Measurements from ENCODE around the gene TMEM106B.
"Not testable (repeated sequence)": the region's sequence is repeated elsewhere in the genome, so short reads cannot be mapped to it uniquely, and the experiment has no call there.

Gene TMEM106B

GRCh38 chr7:12221414-12221813, 10.3 kb downstream of the TMEM106B start:
- no peak overlapping the region for H3K27ac ChIP-seq (ENCODE audit: low read length)
- no peak for DNase-seq

GRCh38 chr7:12222889-12223579, 11.9 kb downstream of the TMEM106B start:
- Histone ChIP-seq H3K4me3 (ENCODE audit: low read length) (no peak overlapping the region), H3K27ac (ENCODE audit: low read length) (no peak overlapping the region), H3K27me3 (replicated peaks; ENCODE audit: insufficient read depth, low read length) (no peaks in the 10 kb centered on the region), H3K79me2 (ENCODE audit: low read length) (no peaks in the 10 kb centered on the region), H3K4me1 (ENCODE audit: low read length) (peaks cover 7% of the 10 kb centered on the region; the same call in 1 of the 2 replicates), H3K36me3 (replicated peaks; ENCODE audit: insufficient read depth, low read length) (no peaks in the 10 kb centered on the region), H4K20me1 (ENCODE audit: insufficient read depth, low read length) (no peaks in the 10 kb centered on the region), H3F3A (ENCODE audit: insufficient read depth, low read length) (no peaks in the 10 kb centered on the region), H3K9ac (ENCODE audit: low read length) (no peak overlapping the region), H3K9me2 (replicated peaks; ENCODE audit: insufficient read depth, low read length) (no peaks in the 10 kb centered on the region), H3K9me3 (replicated peaks; ENCODE audit: insufficient read depth, low read length) (no peaks in the 10 kb centered on the region), H2AFZ (ENCODE audit: low read length) (no peak overlapping the region), H3K4me2 (ENCODE audit: low read depth, low read length) (no peak overlapping the region)
- no peak for DNase-seq
- TF ChIP-seq EZH2phosphoT487 (IDR thresholded peaks at IDR 0.05; ENCODE audit: low read length) (no peak), EZH2 (optimal IDR thresholded peaks at IDR 0.05; ENCODE audit: low read depth, low read length) (no peak)
- TF ChIP-seq, protein P1, sequence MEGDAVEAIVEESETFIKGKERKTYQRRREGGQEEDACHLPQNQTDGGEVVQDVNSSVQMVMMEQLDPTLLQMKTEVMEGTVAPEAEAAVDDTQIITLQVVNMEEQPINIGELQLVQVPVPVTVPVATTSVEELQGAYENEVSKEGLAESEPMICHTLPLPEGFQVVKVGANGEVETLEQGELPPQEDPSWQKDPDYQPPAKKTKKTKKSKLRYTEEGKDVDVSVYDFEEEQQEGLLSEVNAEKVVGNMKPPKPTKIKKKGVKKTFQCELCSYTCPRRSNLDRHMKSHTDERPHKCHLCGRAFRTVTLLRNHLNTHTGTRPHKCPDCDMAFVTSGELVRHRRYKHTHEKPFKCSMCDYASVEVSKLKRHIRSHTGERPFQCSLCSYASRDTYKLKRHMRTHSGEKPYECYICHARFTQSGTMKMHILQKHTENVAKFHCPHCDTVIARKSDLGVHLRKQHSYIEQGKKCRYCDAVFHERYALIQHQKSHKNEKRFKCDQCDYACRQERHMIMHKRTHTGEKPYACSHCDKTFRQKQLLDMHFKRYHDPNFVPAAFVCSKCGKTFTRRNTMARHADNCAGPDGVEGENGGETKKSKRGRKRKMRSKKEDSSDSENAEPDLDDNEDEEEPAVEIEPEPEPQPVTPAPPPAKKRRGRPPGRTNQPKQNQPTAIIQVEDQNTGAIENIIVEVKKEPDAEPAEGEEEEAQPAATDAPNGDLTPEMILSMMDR (IDR thresholded peaks at IDR 0.05; ENCODE audit: low read length): no peak

More at GRCh38 chr7:12221414-12221813, 10.3 kb downstream of the TMEM106B start:
- no peaks in the 10 kb centered on the region for H3K79me2 ChIP-seq (ENCODE audit: low read length)
- no peaks in the 10 kb centered on the region for H3F3A ChIP-seq (ENCODE audit: insufficient read depth, low read length)
- no peak overlapping the region for H3K4me3 ChIP-seq (ENCODE audit: low read length)
- H3K9me3 ChIP-seq (replicated peaks; ENCODE audit: insufficient read depth, low read length): no peaks in the 10 kb centered on the region
- H3K4me1 ChIP-seq (ENCODE audit: low read length): peaks cover 7% of the 10 kb centered on the region; the same call in 1 of the 2 replicates
- no peaks in the 10 kb centered on the region for H4K20me1 ChIP-seq (ENCODE audit: insufficient read depth, low read length)
- no peaks in the 10 kb centered on the region for H3K36me3 ChIP-seq (replicated peaks; ENCODE audit: insufficient read depth, low read length)
- H2AFZ ChIP-seq (ENCODE audit: low read length): no peak overlapping the region
- TF ChIP-seq, protein P1 (IDR thresholded peaks at IDR 0.05; ENCODE audit: low read length): no peak
- no peak for TF ChIP-seq EZH2 (optimal IDR thresholded peaks at IDR 0.05; ENCODE audit: low read depth, low read length)
- TF ChIP-seq EZH2phosphoT487 (IDR thresholded peaks at IDR 0.05; ENCODE audit: low read length): no peak
- no peak overlapping the region for H3K9ac ChIP-seq (ENCODE audit: low read length)
- no peaks in the 10 kb centered on the region for H3K27me3 ChIP-seq (replicated peaks; ENCODE audit: insufficient read depth, low read length)
- H3K9me2 ChIP-seq (replicated peaks; ENCODE audit: insufficient read depth, low read length): no peaks in the 10 kb centered on the region
- no peak overlapping the region for H3K4me2 ChIP-seq (ENCODE audit: low read depth, low read length)

DNA sequence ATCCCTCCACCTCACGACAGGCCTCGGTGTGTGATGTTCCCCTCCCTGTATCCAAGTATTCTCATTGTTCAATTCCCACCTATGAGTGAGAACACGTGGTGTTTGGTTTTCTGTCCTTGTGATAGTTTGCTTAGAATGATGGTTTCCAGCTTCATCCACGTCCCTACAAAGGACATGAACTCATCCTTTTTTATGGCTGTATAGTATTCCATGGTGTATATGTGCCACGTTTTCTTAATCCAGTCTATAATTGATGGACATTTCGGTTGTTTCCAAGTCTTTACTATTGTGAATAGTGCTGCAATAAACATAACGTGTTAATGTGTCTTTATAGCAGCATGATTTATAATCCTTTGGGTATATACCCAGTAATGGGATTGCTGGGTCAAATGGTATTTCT, 13.9 kb downstream of the TMEM106B start:
- not testable (repeated sequence) for H3K4me1 ChIP-seq (ENCODE audit: low read length); H3K4me3 ChIP-seq (ENCODE audit: low read length); H2AFZ ChIP-seq (ENCODE audit: low read length); H3K27me3 ChIP-seq (replicated peaks; ENCODE audit: insufficient read depth, low read length); H3K79me2 ChIP-seq (ENCODE audit: low read length); H3K27ac ChIP-seq (ENCODE audit: low read length); H4K20me1 ChIP-seq (ENCODE audit: insufficient read depth, low read length); H3K9me2 ChIP-seq (replicated peaks; ENCODE audit: insufficient read depth, low read length); H3K4me2 ChIP-seq (ENCODE audit: low read depth, low read length); H3K9ac ChIP-seq (ENCODE audit: low read length); H3F3A ChIP-seq (ENCODE audit: insufficient read depth, low read length); DNase-seq; H3K36me3 ChIP-seq (replicated peaks; ENCODE audit: insufficient read depth, low read length); H3K9me3 ChIP-seq (replicated peaks; ENCODE audit: insufficient read depth, low read length)

DNA sequence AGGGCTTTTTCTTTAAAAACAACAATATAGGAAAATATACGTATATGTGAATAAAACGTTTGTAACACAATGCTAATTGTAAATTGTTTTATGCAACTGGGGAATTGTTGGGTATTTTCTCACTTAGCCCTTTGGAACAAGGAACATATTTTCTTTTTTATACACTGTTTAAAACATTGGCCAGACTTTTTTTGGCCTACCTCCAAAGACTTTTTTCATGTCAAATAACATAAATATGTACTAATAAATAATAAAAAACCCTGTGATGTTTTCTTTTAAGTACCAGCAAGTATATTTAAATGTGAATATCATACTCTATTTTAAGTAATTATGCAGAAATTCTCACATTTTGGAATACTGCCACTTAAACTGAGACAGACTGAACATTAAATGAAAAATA, 15.7 kb downstream of the TMEM106B start:
- Histone ChIP-seq H3K27me3 (replicated peaks; ENCODE audit: insufficient read depth, low read length) (no peaks in the 10 kb centered on the region), H3K4me3 (ENCODE audit: low read length) (no peak overlapping the region), H2AFZ (ENCODE audit: low read length) (no peak overlapping the region), H3K9ac (ENCODE audit: low read length) (no peak overlapping the region), H3K4me2 (ENCODE audit: low read depth, low read length) (no peak overlapping the region), H3F3A (ENCODE audit: insufficient read depth, low read length) (no peaks in the 10 kb centered on the region), H3K27ac (ENCODE audit: low read length) (no peak overlapping the region), H3K9me3 (replicated peaks; ENCODE audit: insufficient read depth, low read length) (no peaks in the 10 kb centered on the region), H4K20me1 (ENCODE audit: insufficient read depth, low read length) (no peaks in the 10 kb centered on the region), H3K9me2 (replicated peaks; ENCODE audit: insufficient read depth, low read length) (no peaks in the 10 kb centered on the region), H3K36me3 (replicated peaks; ENCODE audit: insufficient read depth, low read length) (no peaks in the 10 kb centered on the region), H3K4me1 (ENCODE audit: low read length) (peaks cover 7% of the 10 kb centered on the region; the same call in 1 of the 2 replicates), H3K79me2 (ENCODE audit: low read length) (no peaks in the 10 kb centered on the region)
- no peak for DNase-seq
- TF ChIP-seq, protein P1 (IDR thresholded peaks at IDR 0.05; ENCODE audit: low read length): no peak
- TF ChIP-seq EZH2phosphoT487 (IDR thresholded peaks at IDR 0.05; ENCODE audit: low read length): no peak
